Gastrocnemius medialis (tissue), 4 donors: Measurements from ENCODE around the gene ZPR1.

Source experiments
- POLR2A ChIP-seq, 2 donors: fragments of 450-650 bp; IDR thresholded peaks; one replicate each; pipeline ENCODE4 v1.6.1; 2017; ENCODE audit warnings: antibody characterized with exemption in 2 of 2, mild to moderate bottlenecking in 2 of 2, moderate library complexity in 2 of 2
- TF ChIP-seq, protein P1 (sequence below), 5 experiments: fragments of 450-650 bp in 3 of 5; fragments of 200-600 bp in 2 of 5; sonication (generic) in 2 of 5; IDR thresholded peaks in 4 of 5; conservative IDR thresholded peaks in 1 of 5; 1 replicate in 4 of 5; 2 replicates in 1 of 5; pipeline ENCODE4 v1.5.1; 2016 to 2019; ENCODE audit warnings: antibody characterized with exemption in 5 of 5, mild to moderate bottlenecking in 3 of 5, moderate library complexity in 3 of 5

DNA sequence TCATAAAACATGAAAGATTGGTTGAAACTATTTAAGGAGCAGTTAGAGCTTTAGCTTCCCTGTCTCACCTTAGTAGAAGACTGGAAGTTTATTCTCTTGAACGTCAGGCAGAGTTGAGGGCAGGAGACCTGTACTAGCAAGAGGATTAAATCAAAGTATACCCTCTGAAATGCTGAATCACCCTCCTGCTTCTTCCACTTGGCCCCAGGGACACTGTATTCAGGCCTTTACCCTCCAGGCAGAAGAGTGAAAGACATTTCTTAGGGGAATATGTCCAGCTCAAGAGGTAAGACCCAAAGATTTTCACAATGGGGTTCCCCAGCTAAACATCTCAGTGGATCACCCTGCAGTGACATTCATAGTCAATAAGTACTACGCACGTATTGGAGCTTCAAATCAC is 23.4 kb upstream of the ZPR1 start:
- TF ChIP-seq, protein P1, sequence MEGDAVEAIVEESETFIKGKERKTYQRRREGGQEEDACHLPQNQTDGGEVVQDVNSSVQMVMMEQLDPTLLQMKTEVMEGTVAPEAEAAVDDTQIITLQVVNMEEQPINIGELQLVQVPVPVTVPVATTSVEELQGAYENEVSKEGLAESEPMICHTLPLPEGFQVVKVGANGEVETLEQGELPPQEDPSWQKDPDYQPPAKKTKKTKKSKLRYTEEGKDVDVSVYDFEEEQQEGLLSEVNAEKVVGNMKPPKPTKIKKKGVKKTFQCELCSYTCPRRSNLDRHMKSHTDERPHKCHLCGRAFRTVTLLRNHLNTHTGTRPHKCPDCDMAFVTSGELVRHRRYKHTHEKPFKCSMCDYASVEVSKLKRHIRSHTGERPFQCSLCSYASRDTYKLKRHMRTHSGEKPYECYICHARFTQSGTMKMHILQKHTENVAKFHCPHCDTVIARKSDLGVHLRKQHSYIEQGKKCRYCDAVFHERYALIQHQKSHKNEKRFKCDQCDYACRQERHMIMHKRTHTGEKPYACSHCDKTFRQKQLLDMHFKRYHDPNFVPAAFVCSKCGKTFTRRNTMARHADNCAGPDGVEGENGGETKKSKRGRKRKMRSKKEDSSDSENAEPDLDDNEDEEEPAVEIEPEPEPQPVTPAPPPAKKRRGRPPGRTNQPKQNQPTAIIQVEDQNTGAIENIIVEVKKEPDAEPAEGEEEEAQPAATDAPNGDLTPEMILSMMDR (IDR thresholded peaks at IDR 0.05 in 4 of 5, conservative IDR thresholded peaks at IDR 0.05 in 1 of 5) = no peak
- no peak for TF ChIP-seq POLR2A (IDR thresholded peaks at IDR 0.05)
